Heart left ventricle (tissue), 16 donors: Measurements from ENCODE around the gene CCDC195. TPM values are rescaled to one million over a fixed set of nuclear protein-coding genes. Genes with fewer than 3 reads are reported as not detected.

ENCODE experiments used
- ATAC-seq, 4 donors: fragments of 200-7000 bp; cut with Tn5 transposase; one replicate each; pipeline ENCODE4 v1.9.1; 2020 to 2022; ENCODE audit warnings: moderate library complexity in 4 of 4, mild to moderate bottlenecking in 3 of 4, moderate number of reproducible peaks in 1 of 4
- DNase-seq, 5 donors: peaks; one replicate each; pipeline ENCODE4 v3.0.0-alpha.2; 2020
- H3K27ac ChIP-seq, 12 donors: fragments of 200-600 bp; sonication (generic) in 4 of 12; one replicate each; pipeline versions ENCODE4 v1.5.0 to v1.8.0; 2016 to 2022; ENCODE audit warnings: mild to moderate bottlenecking in 2 of 12
- H3K27me3 ChIP-seq, 9 donors: fragments of 200-600 bp; sonication (generic) in 2 of 9; one replicate each; pipeline versions ENCODE4 v1.5.1 to v1.8.0; 2016 to 2022; ENCODE audit warnings: mild to moderate bottlenecking in 3 of 9
- H3K36me3 ChIP-seq, 9 donors: fragments of 200-600 bp; sonication (generic) in 2 of 9; one replicate each; pipeline versions ENCODE4 v1.5.0 to v1.8.0; 2018 to 2022; ENCODE audit warnings: mild to moderate bottlenecking in 2 of 9
- H3K4me1 ChIP-seq, 12 donors: fragments of 200-600 bp; sonication (generic) in 4 of 12; one replicate each; pipeline versions ENCODE4 v1.5.0 to v1.8.0; 2016 to 2022; ENCODE audit warnings: mild to moderate bottlenecking in 3 of 12
- H3K4me3 ChIP-seq, 12 donors: fragments of 200-600 bp; sonication (generic) in 4 of 12; one replicate each; pipeline versions ENCODE4 v1.5.0 to v1.8.0; 2017 to 2022; ENCODE audit warnings: mild to moderate bottlenecking in 9 of 12, moderate library complexity in 4 of 12
- H3K9me3 ChIP-seq, 12 donors: fragments of 200-600 bp; sonication (generic) in 4 of 12; one replicate each; pipeline versions ENCODE4 v1.5.0 to v1.8.0; 2016 to 2022; ENCODE audit warnings: mild to moderate bottlenecking in 1 of 12
- POLR2A ChIP-seq, 2 donors: fragments of 450-650 bp; IDR thresholded peaks; one replicate each; pipeline ENCODE4 v1.6.1; 2017; ENCODE audit warnings: antibody characterized with exemption in 2 of 2, mild to moderate bottlenecking in 2 of 2, moderate library complexity in 2 of 2
- WGBS, 4 donors: extraction: QIAGEN DNeasy Blood & Tissue Kit in 2 of 4; methylation state at CpG; one replicate each; pipeline versions ENCODE4 v1.1.5 to v1.1.7; 2013 to 2018; 5-methylcytosine and 5-hydroxymethylcytosine counted together
- intact Hi-C, 10 donors: fragments of 100-400 bp; cut with DNase I; formaldehyde crosslinking; loops; one replicate each; pipeline versions ENCODE4 v1.11.1 to v1.14.2; 2022
- polyA plus RNA-seq, 2 donors: library from polyadenylated mRNA; stranded (reverse); fragments of 200-250 nt; gene quantifications; one replicate each; pipeline ENCODE4 v1.2.3, GENCODE V29; 2013
- total RNA-seq, 9 donors: library from RNA; depleted of rRNA in 2 of 9; stranded (reverse); fragments of >200 nt in 2 of 9; fragmentation: NEBNext Ultra II Directional in 3 of 9; extraction: Animal tissue kit (Norgen Biotek cat#: 25700) in 3 of 9; gene quantifications; one replicate each; pipeline versions ENCODE4 v1.1.0 to v1.2.4, GENCODE V29; 2016 to 2023
- TF ChIP-seq, protein P1 (sequence below), 12 donors: fragments of 200-600 bp; sonication (generic) in 4 of 12; IDR thresholded peaks; one replicate each; pipeline versions ENCODE4 v1.5.0 to v1.8.0; 2018 to 2022; ENCODE audit warnings: antibody characterized with exemption in 12 of 12, mild to moderate bottlenecking in 5 of 12
- donor health status: ischemic (EF 13 %, LVEDD 7.1; RV severe dilation, severe dysfunction).
- donor health status: healthy with polysubstance abuse.
- donor health status: DM: no; HTN: yes; CAD: no.
- donor health status: DM: no; HTN: no; CAD: no.
- donor health status: ischemic (EF 25% LVEDD 6.9; RV normal size, moderate dysfunction).
- donor health status: ischemic (EF 25% LVEDD 5.7; RV mildly dilated, moderate dysfunction).
- donor health status: healthy.
- donor health status: DM: yes; HTN: yes; CAD: no.
- donor health status: ischemic (EF 35%, LVEDD 5.7; RV mildly dilated, moderate dysfunction).
- donor health status: nonischemic (EF 11% LVEDD 7.7; RV severe dilation, severe dysfunction).
- donor health status: DM: yes; HTN: yes; CAD: no.
- donor health status: PGD.
- donor health status: ischemic (EF 29% LVEDD 5.4; RV normal size, mild dysfunction).
- donor health status: nonischemic (EF 23%, LVEDD 6.1; RV moderate dilation, normal function).

CCDC195 gene
- total and polyA plus RNA-seq, 11 donors, result not detected

DNA sequence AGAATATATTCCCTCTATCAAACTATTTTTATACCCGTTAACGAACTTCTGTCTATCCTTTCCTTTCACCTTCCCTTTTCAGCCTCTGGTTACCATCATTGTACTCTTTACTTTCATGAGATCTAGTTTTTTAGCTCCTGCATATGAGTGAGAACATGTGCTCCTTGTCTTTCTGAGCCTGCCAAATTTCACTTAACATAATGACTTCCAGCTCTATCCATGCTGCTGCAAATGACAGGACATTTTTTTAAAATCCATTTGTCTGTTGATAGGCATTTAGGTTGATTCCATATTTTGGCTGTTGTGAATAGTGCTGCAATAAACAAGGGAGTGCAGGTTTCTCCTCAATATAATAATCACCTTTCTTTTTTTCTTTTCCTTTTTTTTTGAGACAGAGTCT lies 8.2 kb upstream of the CCDC195 start:
- TF ChIP-seq, protein P1, sequence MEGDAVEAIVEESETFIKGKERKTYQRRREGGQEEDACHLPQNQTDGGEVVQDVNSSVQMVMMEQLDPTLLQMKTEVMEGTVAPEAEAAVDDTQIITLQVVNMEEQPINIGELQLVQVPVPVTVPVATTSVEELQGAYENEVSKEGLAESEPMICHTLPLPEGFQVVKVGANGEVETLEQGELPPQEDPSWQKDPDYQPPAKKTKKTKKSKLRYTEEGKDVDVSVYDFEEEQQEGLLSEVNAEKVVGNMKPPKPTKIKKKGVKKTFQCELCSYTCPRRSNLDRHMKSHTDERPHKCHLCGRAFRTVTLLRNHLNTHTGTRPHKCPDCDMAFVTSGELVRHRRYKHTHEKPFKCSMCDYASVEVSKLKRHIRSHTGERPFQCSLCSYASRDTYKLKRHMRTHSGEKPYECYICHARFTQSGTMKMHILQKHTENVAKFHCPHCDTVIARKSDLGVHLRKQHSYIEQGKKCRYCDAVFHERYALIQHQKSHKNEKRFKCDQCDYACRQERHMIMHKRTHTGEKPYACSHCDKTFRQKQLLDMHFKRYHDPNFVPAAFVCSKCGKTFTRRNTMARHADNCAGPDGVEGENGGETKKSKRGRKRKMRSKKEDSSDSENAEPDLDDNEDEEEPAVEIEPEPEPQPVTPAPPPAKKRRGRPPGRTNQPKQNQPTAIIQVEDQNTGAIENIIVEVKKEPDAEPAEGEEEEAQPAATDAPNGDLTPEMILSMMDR (IDR thresholded peaks at IDR 0.05), result no peak
- no peak for TF ChIP-seq POLR2A (IDR thresholded peaks at IDR 0.05)
- intact Hi-C loops, result no loop called here
- peaks cover 0 to 25% (median 4%) of the 10 kb centered on the region in 12 donors for H3K9me3 ChIP-seq
- no peak overlapping the region for H3K4me3 ChIP-seq
- DNase-seq, result no peak
- WGBS, 4 donors, result 68 to 78% (median 74%) methylated on average over 2 of the region's 2 CpGs
- no peak for ATAC-seq
- H3K4me1 ChIP-seq, result peaks cover 0 to 7% (median 0%) of the 10 kb centered on the region in 12 donors
- H3K27me3 ChIP-seq, result no peaks in the 10 kb centered on the region
- H3K36me3 ChIP-seq, result no peaks in the 10 kb centered on the region
- no peak overlapping the region for H3K27ac ChIP-seq

DNA sequence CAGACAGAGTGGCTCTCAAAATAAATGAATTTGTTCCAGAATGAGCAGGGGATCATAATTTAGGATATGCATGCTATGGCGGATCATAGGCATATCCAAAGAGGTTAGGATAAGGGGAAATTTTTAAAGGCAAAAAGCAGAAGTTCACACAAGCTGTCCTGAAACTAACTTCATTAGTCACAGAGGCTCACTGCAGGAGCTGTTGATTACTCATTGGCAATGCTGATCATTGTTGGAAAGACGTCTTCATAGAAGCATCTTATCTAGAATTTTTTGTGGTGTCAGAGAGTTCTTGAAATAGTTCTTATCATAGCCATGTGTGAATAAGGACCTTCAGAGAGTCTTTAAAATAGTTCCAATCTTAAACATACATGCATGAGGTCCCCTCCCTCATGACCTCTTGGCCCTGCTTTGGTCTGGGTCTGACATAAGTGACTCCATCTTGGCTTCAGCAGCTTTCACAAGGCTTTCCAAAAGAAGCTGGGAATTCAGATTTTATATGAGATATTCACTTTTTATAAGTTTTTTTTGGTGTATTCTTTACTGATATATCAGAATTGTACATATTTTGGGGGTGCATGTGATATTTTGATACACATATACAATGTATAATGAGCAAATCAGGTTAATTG lies 7.5 kb upstream of the CCDC195 start:
- Histone ChIP-seq H3K9me3 (peaks cover 0 to 19% (median 4%) of the 10 kb centered on the region in 12 donors), H3K27me3 (no peaks in the 10 kb centered on the region), H3K4me3 (no peak overlapping the region), H3K4me1 (peaks cover 0 to 7% (median 0%) of the 10 kb centered on the region in 12 donors), H3K36me3 (no peaks in the 10 kb centered on the region), H3K27ac (peak overlapping the region in 1 of 12 donors; percentile 44)
- TF ChIP-seq, protein P1 (IDR thresholded peaks at IDR 0.05), result no peak
- no peak for TF ChIP-seq POLR2A (IDR thresholded peaks at IDR 0.05)
- DNase-seq (no peak), ATAC-seq (peak in 1 of 4 donors; percentile 39)
- intact Hi-C loops, result no loop called here
- 55 to 66% (median 57%) methylated on average over 2 of the region's 2 CpGs for WGBS, 4 donors

DNA sequence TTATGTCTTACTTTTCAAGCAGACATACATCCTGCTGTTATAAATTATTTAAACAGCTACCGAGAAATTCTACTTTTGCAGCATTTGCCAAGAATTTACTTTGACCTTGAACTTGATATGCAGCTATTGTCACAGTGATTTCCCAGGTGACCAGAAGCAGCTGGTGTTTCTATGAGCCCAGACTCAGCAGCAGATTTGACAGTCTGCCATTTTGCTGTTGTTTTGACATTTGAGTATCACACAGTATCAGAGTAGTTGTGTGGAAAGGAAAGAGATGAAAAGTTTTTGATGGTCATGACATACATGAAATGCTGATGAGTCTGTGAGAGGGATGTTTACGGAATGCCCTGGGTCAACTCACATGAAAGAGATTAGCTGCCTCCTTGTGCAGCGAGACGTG lies 6.6 kb upstream of the CCDC195 start:
- ATAC-seq (no peak), DNase-seq (no peak)
- H3K4me3 ChIP-seq, result no peak overlapping the region
- WGBS, 4 donors, result 64 to 77% (median 69%) methylated on average over 4 of the region's 4 CpGs
- H3K36me3 ChIP-seq, result no peaks in the 10 kb centered on the region
- peaks cover 0 to 13% (median 0%) of the 10 kb centered on the region in 12 donors for H3K9me3 ChIP-seq
- TF ChIP-seq, protein P1 (IDR thresholded peaks at IDR 0.05), result no peak
- TF ChIP-seq POLR2A (IDR thresholded peaks at IDR 0.05), result no peak
- H3K4me1 ChIP-seq, result peaks cover 0 to 7% (median 0%) of the 10 kb centered on the region in 12 donors
- intact Hi-C loops, result no loop called here
- H3K27ac ChIP-seq, result no peak overlapping the region
- H3K27me3 ChIP-seq, result no peaks in the 10 kb centered on the region

DNA sequence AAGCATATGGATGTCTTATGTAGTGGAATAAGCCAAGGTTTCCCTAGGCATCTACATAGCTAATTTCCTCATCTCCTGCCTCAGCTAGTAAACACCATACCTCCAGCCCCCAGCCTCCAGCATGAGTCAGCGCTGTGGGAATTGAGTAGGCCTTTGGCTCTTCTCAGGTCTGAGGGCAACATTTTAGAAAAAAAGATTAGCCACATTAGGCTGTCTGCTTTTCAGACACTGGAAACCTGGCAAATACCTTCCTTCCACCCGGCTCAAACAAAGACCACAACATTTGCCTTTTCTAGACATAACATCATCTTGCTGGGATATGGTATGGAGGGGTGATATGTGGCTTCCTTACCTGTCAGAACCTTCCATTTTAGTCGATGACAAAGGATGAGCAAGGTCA lies 6.1 kb upstream of the CCDC195 start:
- intact Hi-C loops, result no loop called here
- Histone ChIP-seq H3K27ac (no peak overlapping the region), H3K36me3 (no peaks in the 10 kb centered on the region), H3K4me3 (no peak overlapping the region), H3K9me3 (peaks cover 0 to 9% (median 0%) of the 10 kb centered on the region in 12 donors), H3K4me1 (peaks cover 0 to 7% (median 0%) of the 10 kb centered on the region in 12 donors), H3K27me3 (no peaks in the 10 kb centered on the region)
- TF ChIP-seq, protein P1 (IDR thresholded peaks at IDR 0.05), result no peak
- TF ChIP-seq POLR2A (IDR thresholded peaks at IDR 0.05), result no peak
- no peak for DNase-seq
- WGBS, 4 donors, result 74 to 76% (median 75%) methylated on average over 3 of the region's 3 CpGs
- no peak for ATAC-seq
